IPS-18a (cell line): ENCODE measurements around the gene TERF2IP.

Experiments used
- H3K27ac ChIP-seq: one replicate; pipeline ENCODE4 v1.5.1; 2013; ENCODE audit warnings: low read length
- H3K27me3 ChIP-seq: one replicate; pipeline ENCODE4 v1.6.1; 2013; ENCODE audit warnings: mild to moderate bottlenecking, low read length; ENCODE audit not compliant: control insufficient read depth, insufficient read depth
- H3K36me3 ChIP-seq: one replicate; pipeline ENCODE4 v1.6.1; 2013; ENCODE audit warnings: low read depth, low read length; ENCODE audit not compliant: control insufficient read depth
- H3K4me1 ChIP-seq: one replicate; pipeline ENCODE4 v1.6.1; 2013; ENCODE audit warnings: low read depth, low read length; ENCODE audit not compliant: control insufficient read depth
- H3K4me3 ChIP-seq: one replicate; pipeline ENCODE4 v1.5.1; 2013; ENCODE audit warnings: low read length
- H3K9ac ChIP-seq: one replicate; pipeline ENCODE4 v1.6.1; 2013; ENCODE audit warnings: mild to moderate bottlenecking, low read length, moderate library complexity
- H3K9me3 ChIP-seq: one replicate; pipeline ENCODE4 v1.6.1; 2013; ENCODE audit warnings: low read depth, low read length; ENCODE audit not compliant: control insufficient read depth

TERF2IP gene

GRCh38 chr16:75647492-75648264, at the start of gene TERF2IP, which contains the start of gene KARS1:
Gene TERF2IP (plus strand): TSS chr16:75647773. CDS start chr16:75647883, 110 bp downstream.
Gene KARS1 (minus strand): TSS chr16:75647665. CDS start chr16:75647639, 26 bp downstream.
- H3K27ac ChIP-seq, result peak within 1 kb of the TSS; percentile 86
- no peaks in the 10 kb centered on the region for H3K27me3 ChIP-seq
- H3K36me3 ChIP-seq, result peaks cover 27% of the 10 kb centered on the region
- H3K9me3 ChIP-seq, result no peaks in the 10 kb centered on the region
- peaks cover 4% of the 10 kb centered on the region for H3K4me1 ChIP-seq
- peak within 1 kb of the TSS; percentile 91 for H3K9ac ChIP-seq
- peak within 1 kb of the TSS; percentile 97 for H3K4me3 ChIP-seq

- Histone ChIP-seq H3K9me3 (peaks cover 5% of the 10 kb centered on the region), H3K36me3 (peaks cover 43% of the 10 kb centered on the region), H3K4me1 (peaks cover 4% of the 10 kb centered on the region), H3K4me3 (no peak overlapping the region), H3K9ac (no peak overlapping the region), H3K27me3 (no peaks in the 10 kb centered on the region), H3K27ac (no peak overlapping the region)
Observed at GRCh38 chr16:75599452-75600277, 47.9 kb upstream of the TERF2IP start.

GRCh38 chr16:75603241-75603640, 44.3 kb upstream of the TERF2IP start:
- no peak overlapping the region for H3K9ac ChIP-seq
- peaks cover 5% of the 10 kb centered on the region for H3K9me3 ChIP-seq
- H3K4me3 ChIP-seq, result no peak overlapping the region
- H3K36me3 ChIP-seq, result peaks cover 54% of the 10 kb centered on the region
- no peaks in the 10 kb centered on the region for H3K27me3 ChIP-seq
- H3K4me1 ChIP-seq, result no peaks in the 10 kb centered on the region
- H3K27ac ChIP-seq, result no peak overlapping the region

GRCh38 chr16:75606507-75606906, 41.1 kb upstream of the TERF2IP start:
- Histone ChIP-seq H3K27ac (no peak overlapping the region), H3K36me3 (peaks cover 61% of the 10 kb centered on the region), H3K27me3 (no peaks in the 10 kb centered on the region), H3K4me3 (no peak overlapping the region), H3K9ac (no peak overlapping the region), H3K9me3 (peaks cover 5% of the 10 kb centered on the region), H3K4me1 (no peaks in the 10 kb centered on the region)

- Histone ChIP-seq H3K9me3 (no peaks in the 10 kb centered on the region), H3K4me3 (no peak overlapping the region), H3K27me3 (no peaks in the 10 kb centered on the region), H3K9ac (no peak overlapping the region), H3K36me3 (peaks cover 46% of the 10 kb centered on the region), H3K4me1 (no peaks in the 10 kb centered on the region), H3K27ac (no peak overlapping the region)
Observed at GRCh38 chr16:75614066-75614897, 33.3 kb upstream of the TERF2IP start.

- Histone ChIP-seq H3K4me3 (no peak overlapping the region), H3K9ac (no peak overlapping the region), H3K27ac (no peak overlapping the region), H3K9me3 (no peaks in the 10 kb centered on the region), H3K36me3 (peaks cover 47% of the 10 kb centered on the region), H3K4me1 (no peaks in the 10 kb centered on the region), H3K27me3 (no peaks in the 10 kb centered on the region)
Observed at GRCh38 chr16:75615619-75616018, 32.0 kb upstream of the TERF2IP start.

- Histone ChIP-seq H3K27me3 (no peaks in the 10 kb centered on the region), H3K4me1 (no peaks in the 10 kb centered on the region), H3K4me3 (no peak overlapping the region), H3K9ac (no peak overlapping the region), H3K36me3 (peaks cover 43% of the 10 kb centered on the region), H3K27ac (no peak overlapping the region), H3K9me3 (no peaks in the 10 kb centered on the region)
Observed at GRCh38 chr16:75616521-75617010, 31.0 kb upstream of the TERF2IP start.

GRCh38 chr16:75617121-75617520, 30.5 kb upstream of the TERF2IP start:
- Histone ChIP-seq H3K4me1 (no peaks in the 10 kb centered on the region), H3K36me3 (peaks cover 43% of the 10 kb centered on the region), H3K9ac (no peak overlapping the region), H3K9me3 (no peaks in the 10 kb centered on the region), H3K27ac (no peak overlapping the region), H3K27me3 (no peaks in the 10 kb centered on the region), H3K4me3 (no peak overlapping the region)

- Histone ChIP-seq H3K9me3 (no peaks in the 10 kb centered on the region), H3K36me3 (peaks cover 34% of the 10 kb centered on the region)
Observed at GRCh38 chr16:75618780-75619179, 28.8 kb upstream of the TERF2IP start.

GRCh38 chr16:75620326-75621169, 27.0 kb upstream of the TERF2IP start:
- no peaks in the 10 kb centered on the region for H3K27me3 ChIP-seq
- no peak overlapping the region for H3K9ac ChIP-seq
- no peak overlapping the region for H3K27ac ChIP-seq
- no peak overlapping the region for H3K4me3 ChIP-seq
- no peaks in the 10 kb centered on the region for H3K9me3 ChIP-seq
- no peaks in the 10 kb centered on the region for H3K4me1 ChIP-seq
- peaks cover 33% of the 10 kb centered on the region for H3K36me3 ChIP-seq

More at GRCh38 chr16:75618780-75619179, 28.8 kb upstream of the TERF2IP start:
- Histone ChIP-seq H3K9ac (no peak overlapping the region), H3K27ac (no peak overlapping the region), H3K4me1 (no peaks in the 10 kb centered on the region), H3K4me3 (no peak overlapping the region), H3K27me3 (no peaks in the 10 kb centered on the region)
